ENCODE data around the gene ATXN10.
"Not testable (repeated sequence)": the region's sequence is repeated elsewhere in the genome, so short reads cannot be mapped to it uniquely, and the experiment has no call there.

The ATXN10 gene

GRCh38 chr22:45650721-45651120 is 20.9 kb upstream of the ATXN10 start:
- TF ChIP-seq CTCF (conservative IDR thresholded peaks at IDR 0.05; ENCODE audit: low read depth, low read length), result no peak
- DNase-seq (ENCODE audit: low read depth), result no peak
- H3K4me3 ChIP-seq (ENCODE audit: low read length), result no peak overlapping the region

GRCh38 chr22:45651931-45652528 is 19.6 kb upstream of the ATXN10 start:
- TF ChIP-seq CTCF (conservative IDR thresholded peaks at IDR 0.05; ENCODE audit: low read depth, low read length), result no peak
- no peak for DNase-seq (ENCODE audit: low read depth)
- no peak overlapping the region for H3K4me3 ChIP-seq (ENCODE audit: low read length)

GRCh38 chr22:45656577-45656976 is 15.1 kb upstream of the ATXN10 start:
- no peak for TF ChIP-seq CTCF (conservative IDR thresholded peaks at IDR 0.05; ENCODE audit: low read depth, low read length)
- no peak for DNase-seq (ENCODE audit: low read depth)
- no peak overlapping the region for H3K4me3 ChIP-seq (ENCODE audit: low read length)

- no peak overlapping the region for H3K4me3 ChIP-seq (ENCODE audit: low read length)
- DNase-seq (ENCODE audit: low read depth), result no peak
- no peak for TF ChIP-seq CTCF (conservative IDR thresholded peaks at IDR 0.05; ENCODE audit: low read depth, low read length)
Measured at GRCh38 chr22:45657701-45658100, 13.9 kb upstream of the ATXN10 start.

- no peak for TF ChIP-seq CTCF (conservative IDR thresholded peaks at IDR 0.05; ENCODE audit: low read depth, low read length)
- DNase-seq (ENCODE audit: low read depth), result no peak
Measured at GRCh38 chr22:45664136-45664646, 7.4 kb upstream of the ATXN10 start.

GRCh38 chr22:45667486-45667885 is 4.1 kb upstream of the ATXN10 start:
- DNase-seq (ENCODE audit: low read depth), result no peak
- no peak overlapping the region for H3K4me3 ChIP-seq (ENCODE audit: low read length)
- no peak for TF ChIP-seq CTCF (conservative IDR thresholded peaks at IDR 0.05; ENCODE audit: low read depth, low read length)

More at GRCh38 chr22:45664136-45664646, 7.4 kb upstream of the ATXN10 start:
- no peak overlapping the region for H3K4me3 ChIP-seq (ENCODE audit: low read length)

GRCh38 chr22:45670363-45670762 is 1.3 kb upstream of the ATXN10 start:
- DNase-seq (ENCODE audit: low read depth); H3K4me3 ChIP-seq (ENCODE audit: low read length): not testable (repeated sequence)
